ENCODE measurements around the gene EXOC4.

- TF ChIP-seq CTCF (IDR thresholded peaks at IDR 0.05) (no peak), POLR2A (IDR thresholded peaks at IDR 0.05) (no peak)
These were observed 851.3 kb downstream of the EXOC4 start for GRCh38 chr7:134104166-134104565.
